Right lobe of liver (tissue), 6 donors: ENCODE data around the gene MAPK8IP3. TPM values are rescaled to one million over a fixed set of nuclear protein-coding genes. Genes with fewer than 3 reads are reported as not detected.

Source experiments
- ATAC-seq, 4 donors: fragments of 200-7000 bp; cut with Tn5 transposase; one replicate each; pipeline ENCODE4 v1.9.1; 2020; ENCODE audit warnings: mild to moderate bottlenecking in 4 of 4, moderate library complexity in 4 of 4
- DNase-seq, 3 donors: peaks; one replicate each; pipeline ENCODE4 v3.0.0-alpha.2; 2020
- H3K27ac ChIP-seq, 3 donors: fragments of 200-600 bp; one replicate each; pipeline ENCODE4 v1.8.0; 2022
- H3K27me3 ChIP-seq, 2 donors: fragments of 200-600 bp; one replicate each; pipeline ENCODE4 v1.8.0; 2022
- H3K36me3 ChIP-seq, 4 donors: fragments of 200-600 bp; sonication (generic) in 1 of 4; one replicate each; pipeline versions ENCODE4 v1.5.1 to v1.8.0; 2017 to 2022; ENCODE audit warnings: control low read depth in 1 of 4
- H3K4me1 ChIP-seq, 4 donors: fragments of 200-600 bp; sonication (generic) in 1 of 4; one replicate each; pipeline versions ENCODE4 v1.5.1 to v1.8.0; 2017 to 2022; ENCODE audit warnings: control low read depth in 1 of 4
- H3K4me3 ChIP-seq, 3 donors: fragments of 200-600 bp; one replicate each; pipeline ENCODE4 v1.8.0; 2022
- H3K9me3 ChIP-seq, 4 donors: fragments of 200-600 bp; sonication (generic) in 1 of 4; one replicate each; pipeline versions ENCODE4 v1.5.1 to v1.8.0; 2017 to 2022; ENCODE audit warnings: control low read depth in 1 of 4
- POLR2A ChIP-seq: fragments of 450-650 bp; IDR thresholded peaks from one replicate; pipeline ENCODE4 v1.6.1; 2017; ENCODE audit warnings: antibody characterized with exemption, mild to moderate bottlenecking
- WGBS: methylation state at CpG from one replicate; pipeline ENCODE4 v1.1.6; 2018; ENCODE audit warnings: low coverage, low lambda C conversion rate; ENCODE audit not compliant: insufficient coverage; ENCODE audit errors: missing lambda C conversion rate; 5-methylcytosine and 5-hydroxymethylcytosine counted together
- intact Hi-C, 2 donors: fragments of 100-400 bp; cut with DNase I; formaldehyde crosslinking; loops; one replicate each; pipeline versions ENCODE4 v1.11.2 to v1.14.1; 2022
- total RNA-seq, 6 experiments: library from RNA; depleted of rRNA in 2 of 6; stranded (reverse); fragments of >200 nt in 2 of 6; fragmentation: NEBNext Ultra II Directional in 3 of 6; extraction: Animal tissue kit (Norgen Biotek cat#: 25700) in 3 of 6; gene quantifications; one replicate each; pipeline versions ENCODE4 v1.1.0 to v1.2.4, GENCODE V29; 2016 to 2023
- TF ChIP-seq, protein P1 (sequence below), 4 donors: fragments of 200-600 bp in 3 of 4; fragments of 450-650 bp in 1 of 4; IDR thresholded peaks; one replicate each; pipeline versions ENCODE4 v1.5.1 to v1.8.0; 2016 to 2022; ENCODE audit warnings: antibody characterized with exemption in 4 of 4, mild to moderate bottlenecking in 2 of 4
- donor health status: DM: no; HTN: yes; CAD: no.
- donor health status: DM: no; HTN: no; CAD: no.
- donor health status: DM: no; HTN: no; CAD: no.
- donor health status: DM: no; HTN: yes; CAD: no.
- donor health status: DM: no; HTN: yes; CAD: no.

The MAPK8IP3 gene
- total RNA-seq, 6 experiments from 2014 or later: 8.7 to 37.3 (median 23.0) TPM

DNA sequence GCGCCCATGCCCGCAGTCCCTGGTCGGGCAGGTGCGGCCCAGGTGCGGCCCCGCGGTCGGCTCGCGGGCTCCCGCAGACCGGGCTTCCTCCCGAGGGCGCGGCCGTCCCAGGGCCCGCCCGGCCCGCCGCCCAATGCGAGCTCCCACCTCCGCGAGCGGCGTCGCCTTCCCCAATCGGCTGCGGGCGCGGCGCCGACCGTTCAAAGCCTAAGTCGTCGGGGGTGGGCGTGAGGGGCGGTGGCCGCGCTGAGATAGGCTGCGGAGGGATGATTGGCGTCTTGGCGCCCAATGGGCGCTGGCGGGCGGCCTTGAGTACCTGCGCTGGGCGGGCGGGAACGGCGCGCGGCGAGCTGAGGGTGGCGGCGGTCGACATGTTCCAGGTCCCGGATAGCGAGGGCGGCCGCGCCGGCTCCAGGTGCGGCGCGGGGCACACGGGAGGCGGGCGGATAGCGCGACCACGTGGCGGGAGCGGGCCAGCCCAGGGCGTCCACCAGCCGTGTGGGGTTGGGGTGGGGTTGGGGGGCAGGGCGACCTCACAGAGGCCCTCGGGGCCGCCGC is 28.0 kb upstream of the MAPK8IP3 start, which contains the start of gene JPT2:
Gene JPT2, plus strand, starts transcription at position 338 of the 558 bp plus-strand sequence. Its CDS starts 34 bp downstream, at position 372.
- DNase-seq (peak; percentile 98 to 99 (median 98)), ATAC-seq (peak; percentile 93 to 98 (median 98))
- peak; percentile 60 for TF ChIP-seq POLR2A
- TF ChIP-seq, protein P1, sequence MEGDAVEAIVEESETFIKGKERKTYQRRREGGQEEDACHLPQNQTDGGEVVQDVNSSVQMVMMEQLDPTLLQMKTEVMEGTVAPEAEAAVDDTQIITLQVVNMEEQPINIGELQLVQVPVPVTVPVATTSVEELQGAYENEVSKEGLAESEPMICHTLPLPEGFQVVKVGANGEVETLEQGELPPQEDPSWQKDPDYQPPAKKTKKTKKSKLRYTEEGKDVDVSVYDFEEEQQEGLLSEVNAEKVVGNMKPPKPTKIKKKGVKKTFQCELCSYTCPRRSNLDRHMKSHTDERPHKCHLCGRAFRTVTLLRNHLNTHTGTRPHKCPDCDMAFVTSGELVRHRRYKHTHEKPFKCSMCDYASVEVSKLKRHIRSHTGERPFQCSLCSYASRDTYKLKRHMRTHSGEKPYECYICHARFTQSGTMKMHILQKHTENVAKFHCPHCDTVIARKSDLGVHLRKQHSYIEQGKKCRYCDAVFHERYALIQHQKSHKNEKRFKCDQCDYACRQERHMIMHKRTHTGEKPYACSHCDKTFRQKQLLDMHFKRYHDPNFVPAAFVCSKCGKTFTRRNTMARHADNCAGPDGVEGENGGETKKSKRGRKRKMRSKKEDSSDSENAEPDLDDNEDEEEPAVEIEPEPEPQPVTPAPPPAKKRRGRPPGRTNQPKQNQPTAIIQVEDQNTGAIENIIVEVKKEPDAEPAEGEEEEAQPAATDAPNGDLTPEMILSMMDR (IDR thresholded peaks at IDR 0.05): peak in 2 of 4 donors; percentile 5 to 13
- 0% methylated on average over 31 of the region's 79 CpGs for WGBS
- intact Hi-C loops: no loop called here
- peaks cover 0 to 8% (median 3%) of the 10 kb centered on the region in 4 donors for H3K4me1 ChIP-seq
- no peaks in the 10 kb centered on the region for H3K27me3 ChIP-seq
- H3K4me3 ChIP-seq: peak within 1 kb of the TSS; percentile 73 to 84 (median 78)
- H3K27ac ChIP-seq: peak within 1 kb of the TSS in 1 of 3 donors; percentile 40
- H3K36me3 ChIP-seq: peaks cover 0 to 17% (median 0%) of the 10 kb centered on the region in 4 donors
- H3K9me3 ChIP-seq: no peaks in the 10 kb centered on the region

DNA sequence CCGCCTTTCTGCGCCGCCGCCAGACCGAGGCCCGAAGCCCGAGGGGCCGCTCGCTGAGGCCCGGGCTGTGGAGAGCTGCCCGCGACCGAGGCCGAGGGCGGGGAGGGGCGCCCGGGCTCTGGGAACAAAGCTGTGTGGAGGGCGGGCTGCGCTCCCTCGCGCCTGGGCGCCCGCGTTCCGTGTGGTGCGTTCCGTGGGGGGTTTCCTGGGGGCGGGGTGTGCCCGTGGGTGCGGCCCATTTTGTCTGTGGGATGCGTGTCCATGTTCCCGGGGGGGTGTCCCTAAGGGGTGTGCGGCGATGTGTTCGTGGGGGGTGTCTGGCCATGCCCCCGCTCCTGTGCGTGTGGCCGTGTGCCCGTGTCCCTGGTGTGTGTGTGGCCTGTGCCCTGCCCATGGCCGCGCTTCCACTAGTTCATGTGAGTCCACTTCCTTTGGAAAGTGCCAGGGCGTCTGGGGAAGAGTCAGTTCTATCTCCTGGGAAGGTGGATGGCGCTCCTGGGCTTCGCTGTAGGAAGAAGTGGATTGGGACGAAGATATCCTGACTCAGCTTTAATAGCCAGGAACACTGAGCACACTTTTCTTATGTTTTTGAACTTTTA is 27.4 kb upstream of the MAPK8IP3 start:
- intact Hi-C loops: no loop called here
- ATAC-seq: peak; percentile 47 to 62 (median 52)
- TF ChIP-seq POLR2A: peak; percentile 2
- TF ChIP-seq, protein P1 (IDR thresholded peaks at IDR 0.05): no peak
- 2% methylated on average over 10 of the region's 45 CpGs for WGBS
- peak overlapping the region in 1 of 3 donors; percentile 40 for H3K27ac ChIP-seq
- H3K9me3 ChIP-seq: no peaks in the 10 kb centered on the region
- peak overlapping the region; percentile 73 to 84 (median 78) for H3K4me3 ChIP-seq
- no peaks in the 10 kb centered on the region for H3K27me3 ChIP-seq
- H3K36me3 ChIP-seq: peaks cover 0 to 19% (median 0%) of the 10 kb centered on the region in 4 donors
- H3K4me1 ChIP-seq: peaks cover 0 to 8% (median 3%) of the 10 kb centered on the region in 4 donors
- DNase-seq: peak; percentile 66 to 74 (median 70)

DNA sequence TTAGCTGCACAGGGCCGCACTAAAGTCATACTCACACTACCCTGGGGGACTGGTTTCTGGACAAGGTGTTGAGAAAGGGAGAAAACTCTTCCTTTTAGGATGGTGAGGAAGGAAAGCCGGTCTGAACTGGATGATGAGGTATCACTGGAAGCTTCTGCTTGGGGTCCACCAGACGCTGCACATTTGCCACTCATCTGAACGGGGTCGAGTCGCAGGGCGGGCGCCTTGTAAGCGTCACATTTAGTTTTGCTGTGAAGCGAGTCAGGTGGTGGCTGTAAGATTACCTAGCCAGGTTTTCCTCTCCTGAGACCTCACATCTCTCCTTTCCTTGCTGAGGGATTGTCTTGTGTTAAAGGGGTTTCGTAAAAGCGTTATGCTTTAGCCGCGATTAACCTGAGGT is 25.6 kb upstream of the MAPK8IP3 start:
- Histone ChIP-seq H3K36me3 (peaks cover 0 to 12% (median under 1%) of the 10 kb centered on the region in 4 donors), H3K27ac (no peak overlapping the region), H3K27me3 (no peaks in the 10 kb centered on the region), H3K9me3 (no peaks in the 10 kb centered on the region), H3K4me1 (peaks cover 0 to 8% (median 3%) of the 10 kb centered on the region in 4 donors), H3K4me3 (no peak overlapping the region)
- DNase-seq: no peak
- intact Hi-C loops: no loop called here
- ATAC-seq: no peak
- WGBS: 95% methylated on average over 13 of the region's 14 CpGs
- TF ChIP-seq, protein P1 (IDR thresholded peaks at IDR 0.05): no peak
- no peak for TF ChIP-seq POLR2A

DNA sequence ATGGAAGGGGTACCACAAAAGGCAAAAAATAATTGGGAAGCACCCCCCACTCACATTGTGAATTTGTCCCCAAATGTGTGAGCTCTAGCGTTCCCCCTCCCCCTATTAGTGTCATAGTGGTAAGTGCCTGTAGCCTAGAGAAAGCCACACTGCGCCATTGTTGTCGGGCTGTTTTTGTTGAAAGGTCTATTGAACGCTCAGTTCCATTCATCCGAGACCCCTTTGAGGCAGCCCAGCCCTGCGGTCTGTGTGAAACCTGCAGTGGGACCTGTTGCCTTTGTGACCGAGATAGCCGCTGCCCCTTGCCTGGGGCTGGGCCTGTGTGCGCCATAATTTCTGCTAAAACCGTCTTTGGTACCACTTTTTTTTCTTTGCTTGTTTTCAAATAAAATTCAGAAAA is 25.0 kb upstream of the MAPK8IP3 start:
- intact Hi-C loops: no loop called here
- peaks cover 0 to 16% (median 3%) of the 10 kb centered on the region in 4 donors for H3K36me3 ChIP-seq
- H3K27me3 ChIP-seq: no peaks in the 10 kb centered on the region
- WGBS: 95% methylated on average over 10 of the region's 10 CpGs
- H3K9me3 ChIP-seq: no peaks in the 10 kb centered on the region
- ATAC-seq: no peak
- no peak for DNase-seq
- H3K27ac ChIP-seq: no peak overlapping the region
- peaks cover 0 to 8% (median 3%) of the 10 kb centered on the region in 4 donors for H3K4me1 ChIP-seq
- TF ChIP-seq, protein P1 (IDR thresholded peaks at IDR 0.05): no peak
- TF ChIP-seq POLR2A: no peak
- H3K4me3 ChIP-seq: no peak overlapping the region
